ENCODE data around the gene RUNX1.

DNA sequence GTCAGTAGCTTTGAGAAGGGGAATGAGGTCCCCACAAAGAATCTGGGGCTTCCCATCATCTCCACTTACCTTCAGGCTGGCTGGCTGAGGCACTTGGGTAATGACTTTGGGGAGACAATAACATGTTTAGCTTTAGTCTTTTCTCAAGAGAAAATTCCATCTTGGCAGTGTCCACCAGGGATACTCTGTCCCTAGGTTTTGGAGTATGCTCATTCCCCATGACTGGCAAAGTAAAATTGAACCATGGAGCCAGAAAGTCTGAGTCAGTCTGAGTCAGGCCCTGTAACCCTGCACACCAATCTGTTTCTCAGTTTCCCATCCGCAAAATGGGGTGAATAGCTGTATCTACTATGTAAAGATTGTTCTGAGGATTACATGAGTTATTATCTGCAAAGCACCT is 28.2 kb downstream of the RUNX1 start:
- TF ChIP-seq ZNF8 (CRISPR knock-in tag; IDR thresholded peaks at IDR 0.05) (no peak), ZFP3 (CRISPR knock-in tag; IDR thresholded peaks at IDR 0.05) (no peak), ZC3H10 (CRISPR knock-in tag; IDR thresholded peaks at IDR 0.05) (no peak), ESRRG (CRISPR knock-in tag; IDR thresholded peaks at IDR 0.05) (no peak), ZNF70 (CRISPR knock-in tag; IDR thresholded peaks at IDR 0.05) (no peak), ARNTL (CRISPR knock-in tag; IDR thresholded peaks at IDR 0.05; ENCODE audit: borderline replicate concordance, low read depth) (no peak), OSR1 (CRISPR knock-in tag; IDR thresholded peaks at IDR 0.05) (no peak), RARB (CRISPR knock-in tag; IDR thresholded peaks at IDR 0.05) (no peak), PPARA (CRISPR knock-in tag; IDR thresholded peaks at IDR 0.05; ENCODE audit: borderline replicate concordance) (no peak), ZFP30 (CRISPR knock-in tag; IDR thresholded peaks at IDR 0.05) (no peak), TOX (CRISPR knock-in tag; IDR thresholded peaks at IDR 0.05; ENCODE audit: borderline replicate concordance) (no peak), BACH2 (CRISPR knock-in tag; IDR thresholded peaks at IDR 0.05; ENCODE audit: borderline replicate concordance) (no peak)
- TF ChIP-seq, protein P1, sequence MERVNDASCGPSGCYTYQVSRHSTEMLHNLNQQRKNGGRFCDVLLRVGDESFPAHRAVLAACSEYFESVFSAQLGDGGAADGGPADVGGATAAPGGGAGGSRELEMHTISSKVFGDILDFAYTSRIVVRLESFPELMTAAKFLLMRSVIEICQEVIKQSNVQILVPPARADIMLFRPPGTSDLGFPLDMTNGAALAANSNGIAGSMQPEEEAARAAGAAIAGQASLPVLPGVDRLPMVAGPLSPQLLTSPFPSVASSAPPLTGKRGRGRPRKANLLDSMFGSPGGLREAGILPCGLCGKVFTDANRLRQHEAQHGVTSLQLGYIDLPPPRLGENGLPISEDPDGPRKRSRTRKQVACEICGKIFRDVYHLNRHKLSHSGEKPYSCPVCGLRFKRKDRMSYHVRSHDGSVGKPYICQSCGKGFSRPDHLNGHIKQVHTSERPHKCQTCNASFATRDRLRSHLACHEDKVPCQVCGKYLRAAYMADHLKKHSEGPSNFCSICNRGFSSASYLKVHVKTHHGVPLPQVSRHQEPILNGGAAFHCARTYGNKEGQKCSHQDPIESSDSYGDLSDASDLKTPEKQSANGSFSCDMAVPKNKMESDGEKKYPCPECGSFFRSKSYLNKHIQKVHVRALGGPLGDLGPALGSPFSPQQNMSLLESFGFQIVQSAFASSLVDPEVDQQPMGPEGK (CRISPR knock-in tag; IDR thresholded peaks at IDR 0.05; ENCODE audit: borderline replicate concordance): no peak
- TF ChIP-seq, protein P2, sequence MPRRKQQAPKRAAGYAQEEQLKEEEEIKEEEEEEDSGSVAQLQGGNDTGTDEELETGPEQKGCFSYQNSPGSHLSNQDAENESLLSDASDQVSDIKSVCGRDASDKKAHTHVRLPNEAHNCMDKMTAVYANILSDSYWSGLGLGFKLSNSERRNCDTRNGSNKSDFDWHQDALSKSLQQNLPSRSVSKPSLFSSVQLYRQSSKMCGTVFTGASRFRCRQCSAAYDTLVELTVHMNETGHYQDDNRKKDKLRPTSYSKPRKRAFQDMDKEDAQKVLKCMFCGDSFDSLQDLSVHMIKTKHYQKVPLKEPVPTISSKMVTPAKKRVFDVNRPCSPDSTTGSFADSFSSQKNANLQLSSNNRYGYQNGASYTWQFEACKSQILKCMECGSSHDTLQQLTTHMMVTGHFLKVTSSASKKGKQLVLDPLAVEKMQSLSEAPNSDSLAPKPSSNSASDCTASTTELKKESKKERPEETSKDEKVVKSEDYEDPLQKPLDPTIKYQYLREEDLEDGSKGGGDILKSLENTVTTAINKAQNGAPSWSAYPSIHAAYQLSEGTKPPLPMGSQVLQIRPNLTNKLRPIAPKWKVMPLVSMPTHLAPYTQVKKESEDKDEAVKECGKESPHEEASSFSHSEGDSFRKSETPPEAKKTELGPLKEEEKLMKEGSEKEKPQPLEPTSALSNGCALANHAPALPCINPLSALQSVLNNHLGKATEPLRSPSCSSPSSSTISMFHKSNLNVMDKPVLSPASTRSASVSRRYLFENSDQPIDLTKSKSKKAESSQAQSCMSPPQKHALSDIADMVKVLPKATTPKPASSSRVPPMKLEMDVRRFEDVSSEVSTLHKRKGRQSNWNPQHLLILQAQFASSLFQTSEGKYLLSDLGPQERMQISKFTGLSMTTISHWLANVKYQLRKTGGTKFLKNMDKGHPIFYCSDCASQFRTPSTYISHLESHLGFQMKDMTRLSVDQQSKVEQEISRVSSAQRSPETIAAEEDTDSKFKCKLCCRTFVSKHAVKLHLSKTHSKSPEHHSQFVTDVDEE (CRISPR knock-in tag; IDR thresholded peaks at IDR 0.05): no peak

All from SK-N-SH treated with all-trans-retinoic acid at 6 μM for 48 hours (cell line).